ENCODE measurements around the gene IRGC.
"Not testable (repeated sequence)": the region's sequence is repeated elsewhere in the genome, so short reads cannot be mapped to it uniquely, and the experiment has no call there.

IRGC gene

DNA sequence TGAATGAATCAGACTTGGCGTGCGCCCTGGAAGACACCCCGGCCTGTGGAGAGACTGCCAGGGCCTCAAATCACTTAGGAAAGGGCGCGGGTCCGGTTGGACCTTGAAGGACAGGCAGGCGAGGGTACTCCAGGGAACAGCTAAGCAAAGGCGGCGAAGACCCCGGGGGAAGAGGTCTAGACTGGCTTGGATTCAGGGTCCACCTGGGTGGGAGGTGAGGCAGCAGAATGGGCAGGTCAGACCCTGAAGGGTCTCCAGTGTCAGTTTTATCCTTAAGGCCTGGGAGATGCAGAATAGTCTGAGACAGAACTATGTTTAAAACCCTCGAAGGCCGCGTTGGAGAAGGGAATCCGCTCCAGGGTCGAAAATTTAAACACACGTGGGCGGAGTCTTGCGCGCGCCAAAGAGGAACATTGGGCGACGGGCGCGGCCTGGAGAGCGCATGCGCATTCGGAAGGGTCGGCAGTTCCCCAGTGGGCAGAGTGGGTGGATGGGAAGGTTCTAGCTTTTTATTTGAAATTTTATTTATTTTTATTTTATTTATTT is 39.5 kb downstream of the IRGC start:
- peak; percentile 32 to 79 for DNase-seq

DNA sequence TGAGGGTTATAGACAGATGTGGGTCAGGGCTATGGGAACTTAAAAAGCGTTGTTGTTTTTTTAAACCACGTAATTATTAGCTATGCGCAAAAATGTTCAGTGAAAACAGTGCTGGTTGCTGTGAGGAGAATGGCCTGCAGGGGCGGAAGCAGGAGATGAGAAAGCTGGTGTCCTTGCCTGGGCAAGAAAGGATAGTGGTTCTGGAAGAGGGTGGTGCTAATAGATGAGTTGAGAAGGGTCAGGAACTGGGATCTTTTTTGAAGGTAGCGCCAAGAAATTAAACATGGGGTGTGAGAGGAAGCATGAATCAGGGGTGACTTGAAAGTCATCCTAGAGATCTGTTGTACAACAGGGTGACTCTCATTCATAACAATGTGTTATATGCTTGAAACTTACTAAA is 43.6 kb downstream of the IRGC start:
- DNase-seq: no peak

DNA sequence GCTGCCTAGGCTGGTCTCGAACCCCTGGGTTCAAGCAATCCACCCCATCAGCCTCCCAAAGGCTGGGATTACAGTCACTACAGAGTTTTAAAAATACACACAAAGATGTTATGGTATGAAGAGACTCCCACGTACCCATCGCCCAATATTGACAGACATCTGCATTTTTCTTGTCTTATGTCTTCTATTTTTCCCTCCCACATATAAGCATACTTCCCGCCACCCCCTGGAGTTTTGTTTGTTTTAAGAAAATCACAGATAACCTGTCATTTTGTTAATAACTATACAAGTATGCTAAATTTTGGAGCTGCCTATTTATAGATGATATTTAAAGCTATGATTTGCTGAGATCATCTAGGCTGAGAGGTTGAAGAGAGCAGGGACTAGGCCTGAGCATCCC is 45.1 kb downstream of the IRGC start:
- DNase-seq: no peak

DNA sequence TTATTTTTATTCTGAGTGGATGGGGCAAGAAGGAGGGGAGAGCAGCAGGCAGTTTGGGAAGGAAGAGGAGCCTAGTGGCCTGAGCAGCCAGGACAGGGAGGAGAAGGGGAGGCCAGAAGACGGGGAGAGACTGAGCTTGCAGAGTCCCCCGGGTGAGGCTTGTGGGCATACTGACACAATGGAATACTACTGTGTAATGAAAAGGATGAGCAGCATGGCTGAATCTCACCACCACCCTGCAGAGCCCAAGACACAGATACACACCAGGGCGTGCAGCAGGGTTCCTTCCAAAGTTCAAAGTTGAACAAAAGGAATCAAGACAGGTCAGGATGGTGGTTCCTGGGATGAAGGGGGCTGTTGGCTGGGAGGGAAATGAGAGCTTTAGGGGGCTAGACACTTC is 46.9 kb downstream of the IRGC start:
- no peak for DNase-seq

DNA sequence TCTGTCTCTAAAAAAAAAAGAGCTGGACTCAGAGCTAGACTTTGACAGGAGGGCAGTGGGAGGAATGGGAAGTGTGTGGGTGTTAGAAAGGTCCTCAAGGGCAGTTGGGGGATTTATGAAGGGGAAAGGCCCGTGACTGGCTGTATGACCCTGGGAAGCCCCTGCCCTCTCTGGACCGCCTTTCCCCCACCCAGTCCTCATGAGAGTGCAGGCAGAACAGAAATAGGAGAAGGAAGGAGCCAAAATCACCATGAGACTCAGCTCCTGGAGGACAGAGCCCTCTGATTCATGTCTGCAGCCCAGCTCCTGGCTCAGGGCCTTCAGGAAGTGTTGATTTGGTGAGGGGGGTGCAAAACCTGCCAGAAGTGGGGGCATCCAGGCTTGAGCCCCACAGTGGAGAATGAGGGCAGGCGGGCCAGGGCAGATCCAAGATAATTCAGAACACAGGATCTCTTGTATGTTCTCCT is 47.6 kb downstream of the IRGC start:
- peak in 1 of 2 donors; percentile 22 for DNase-seq

DNA sequence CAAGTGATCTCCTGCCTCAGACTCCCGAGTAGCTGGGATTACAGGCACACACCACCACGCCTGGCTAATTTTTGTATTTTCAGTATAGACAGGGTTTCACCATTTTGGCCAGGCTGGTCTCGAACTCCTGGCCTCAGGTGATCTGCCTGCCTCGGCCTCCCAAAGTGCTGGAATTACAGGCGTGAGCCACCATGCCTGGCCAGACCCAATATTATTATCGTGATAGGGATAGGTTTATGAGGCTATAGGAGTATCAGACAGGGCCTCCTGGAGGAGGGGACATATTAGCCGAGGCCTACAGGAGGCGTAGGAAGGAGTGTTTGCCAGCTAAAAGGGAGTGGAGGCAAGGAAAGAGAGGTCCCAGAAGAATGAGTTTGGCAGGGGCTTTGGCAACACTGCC is 48.8 kb downstream of the IRGC start:
- DNase-seq: not testable (repeated sequence)

DNA sequence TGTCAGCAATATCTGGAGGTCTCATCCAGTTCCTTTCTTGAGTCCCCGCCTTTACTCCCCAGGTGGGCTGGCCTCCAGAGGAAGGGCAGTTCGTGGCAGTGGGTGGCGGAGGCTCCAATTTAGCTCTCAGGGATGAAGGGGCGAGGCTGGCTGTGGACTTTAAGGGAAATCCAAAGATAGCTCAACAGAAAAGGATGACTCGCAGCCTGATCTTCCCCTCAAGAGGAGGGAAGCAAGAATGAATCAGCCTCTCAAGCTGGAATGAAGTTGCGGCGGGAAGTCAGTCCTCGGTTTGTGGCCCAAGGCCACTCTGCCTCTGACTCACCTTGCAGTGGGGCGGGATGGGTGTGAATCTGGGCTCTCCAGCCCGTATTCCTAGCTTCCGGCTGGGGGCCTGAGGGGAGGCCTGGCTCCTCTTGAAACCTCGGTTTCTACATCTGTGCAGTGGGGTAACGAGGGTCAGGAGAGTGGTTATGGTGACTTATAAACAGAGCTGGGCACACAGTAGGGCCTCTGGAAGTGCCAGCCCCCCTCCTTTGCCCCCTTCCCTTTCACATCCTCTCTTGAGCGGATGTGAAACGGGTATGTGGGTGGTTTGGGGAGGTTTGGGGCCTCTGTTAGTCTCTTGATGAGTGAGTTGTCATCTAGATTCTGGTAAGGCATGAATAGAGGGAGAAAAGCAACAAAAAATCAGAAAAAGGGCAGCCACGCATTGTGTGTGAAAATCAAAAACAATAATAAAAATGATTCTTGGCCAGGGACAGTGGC is 49.4 kb downstream of the IRGC start:
- peak; percentile 64 to 79 for DNase-seq

DNA sequence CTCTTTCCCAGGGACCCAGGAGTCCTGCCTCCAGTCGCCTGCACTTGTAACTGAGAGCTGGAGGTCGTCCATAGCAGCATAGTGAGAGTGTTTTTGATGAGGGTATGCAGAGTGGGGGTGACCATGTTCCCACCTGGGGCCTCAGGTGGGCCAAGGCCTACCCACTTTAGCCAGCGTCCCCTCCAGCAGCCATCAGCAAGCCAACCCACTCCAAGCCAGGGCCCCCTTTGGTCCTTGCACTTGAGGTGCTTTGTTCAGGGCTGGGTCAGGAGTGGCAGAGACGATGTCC is 50.8 kb downstream of the IRGC start:
- DNase-seq: no peak

DNA sequence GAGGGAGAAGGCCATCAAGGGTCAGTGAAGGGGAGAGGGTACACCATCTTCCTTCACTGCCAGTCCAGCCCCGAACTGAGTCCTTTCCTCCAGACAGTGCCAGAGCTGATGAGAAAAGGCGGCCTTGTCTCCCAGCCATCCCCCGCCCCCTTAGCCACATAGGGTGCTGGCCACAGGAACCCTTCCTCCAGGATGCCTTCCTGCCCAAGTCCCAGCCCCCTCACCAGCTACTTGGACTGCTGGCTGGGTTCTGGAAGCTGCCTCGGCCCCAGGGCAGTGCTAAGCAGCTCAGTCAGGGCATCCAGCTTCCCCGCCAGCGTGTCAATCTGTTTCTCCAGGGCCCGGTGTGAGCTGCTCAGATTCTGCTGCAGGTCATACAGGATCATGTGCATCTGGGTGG is 51.4 kb downstream of the IRGC start:
- DNase-seq: no peak

DNA sequence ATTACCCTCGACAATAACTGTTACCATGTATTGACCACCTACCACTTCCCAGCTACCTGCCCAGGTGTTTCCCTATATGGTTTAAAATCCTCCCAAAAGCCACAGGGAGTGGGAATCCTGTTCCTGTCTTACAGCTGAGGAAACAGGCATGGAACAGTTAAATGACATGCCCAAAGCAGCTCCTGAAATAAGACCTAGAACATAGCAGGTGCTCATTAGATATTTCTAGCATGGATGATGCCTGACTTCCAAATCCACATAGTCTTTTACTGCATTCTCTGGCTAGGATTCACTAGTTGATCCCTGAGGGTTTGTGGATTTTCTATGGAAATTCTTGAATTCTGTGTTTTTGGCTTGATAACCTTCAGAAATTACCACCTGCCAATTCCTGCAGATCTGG is 51.9 kb downstream of the IRGC start:
- no peak for DNase-seq

DNA sequence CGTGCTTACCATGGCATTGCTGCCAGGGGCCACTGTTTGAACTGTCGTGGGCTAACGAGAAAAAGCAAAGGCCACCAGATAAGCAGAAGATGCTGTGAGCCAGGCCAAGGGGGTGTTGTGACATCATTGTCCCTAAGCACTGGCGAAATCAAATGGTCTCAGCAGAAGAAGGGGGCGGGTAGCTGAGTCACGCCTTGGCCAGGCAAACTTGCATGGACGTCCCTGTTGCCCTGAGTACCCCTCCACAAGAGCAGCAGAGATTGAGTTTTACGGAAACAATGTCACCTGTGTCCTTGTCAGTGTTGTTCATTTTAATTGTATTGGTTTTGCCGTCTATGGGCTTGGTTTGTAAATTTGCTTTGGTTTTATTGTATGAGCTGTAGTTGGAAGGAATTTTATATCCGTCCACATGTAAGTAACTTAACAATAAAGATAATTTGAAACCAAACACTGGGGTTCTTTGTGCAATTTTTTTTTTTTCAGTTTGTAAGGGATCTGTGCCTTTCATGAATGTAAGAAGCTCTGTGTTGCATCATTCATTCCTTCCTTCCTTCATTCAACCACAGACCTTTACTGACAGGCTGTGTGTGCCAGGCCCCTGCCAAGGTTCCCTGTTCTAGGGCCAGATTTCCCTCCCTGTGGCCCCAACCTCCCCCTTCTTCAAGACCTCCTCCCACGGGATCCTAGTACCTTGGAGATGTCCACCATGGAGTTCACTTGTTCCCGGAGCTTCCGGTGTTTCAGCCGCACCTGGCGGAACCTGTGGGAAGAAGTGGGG is 52.6 kb downstream of the IRGC start:
- DNase-seq: peak in 1 of 2 donors; percentile 27

DNA sequence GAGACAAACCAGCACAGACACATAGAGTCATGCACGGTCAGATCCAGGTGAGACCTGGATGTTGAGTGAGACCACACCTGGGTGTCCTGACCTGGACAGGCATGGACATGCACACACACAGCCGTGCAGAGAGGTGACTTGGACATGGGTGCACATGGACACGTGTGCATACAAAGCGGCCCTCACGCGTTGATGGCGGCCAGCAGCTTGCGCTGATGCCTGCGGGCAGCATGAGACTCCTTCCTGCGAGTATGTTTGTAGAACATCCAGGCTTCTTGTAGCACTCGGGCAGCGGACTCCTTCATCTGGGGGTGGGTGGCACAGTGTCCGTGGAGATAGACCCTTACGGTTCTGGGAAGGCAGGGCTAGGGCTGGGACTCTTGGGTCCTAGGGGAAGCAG is 53.4 kb downstream of the IRGC start:
- DNase-seq: no peak
